GM18502 (cell line): ENCODE measurements around the gene NBPF8.
"Not testable (repeated sequence)": the region's sequence is repeated elsewhere in the genome, so short reads cannot be mapped to it uniquely, and the experiment has no call there.

Experiments used
- ATAC-seq: cut with Tn5 transposase; IDR thresholded peaks from one replicate; pipeline ENCODE4 v1.9.1; 2021; ENCODE audit warnings: mild to moderate bottlenecking; ENCODE audit not compliant: unreplicated experiment, poor library complexity

The NBPF8 gene

DNA sequence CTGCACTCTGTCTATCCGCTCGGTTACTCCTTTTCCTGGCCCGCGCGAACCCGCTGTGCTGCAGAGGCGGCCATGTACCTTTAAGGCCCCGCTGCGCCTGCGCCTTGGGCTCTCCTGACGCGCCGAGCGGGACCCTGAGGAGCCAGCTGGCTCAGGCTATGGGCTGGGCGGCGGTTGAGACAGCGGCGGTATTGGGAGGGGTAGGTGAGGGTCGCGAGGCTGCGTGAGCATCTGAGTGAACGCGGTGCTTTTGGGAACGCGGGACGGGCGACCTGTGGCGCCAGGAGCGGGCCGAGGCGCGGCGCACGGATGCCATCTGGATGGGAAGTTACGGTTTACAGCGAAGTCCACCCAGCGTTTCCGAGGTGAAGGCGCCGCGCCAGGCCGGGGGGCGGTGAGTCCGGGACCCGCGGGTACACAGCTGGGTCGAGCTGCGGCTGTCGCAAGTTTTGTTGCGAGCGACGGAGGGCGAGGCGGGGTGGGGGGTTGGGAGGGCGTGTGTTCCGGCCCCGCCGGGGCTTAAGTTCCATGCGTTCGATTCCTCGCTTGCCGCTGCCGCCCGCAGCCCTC, at the start of gene NBPF8:
Gene NBPF8 (plus strand): TSS at position 125 of the 570 bp plus-strand sequence. CDS start 21,488 bp downstream, outside the sequence.
- peak; percentile 99 for ATAC-seq

GRCh38 chr1:120367709-120368108, 47.1 kb upstream of the NBPF8 start:
- not testable (repeated sequence) for ATAC-seq

DNA sequence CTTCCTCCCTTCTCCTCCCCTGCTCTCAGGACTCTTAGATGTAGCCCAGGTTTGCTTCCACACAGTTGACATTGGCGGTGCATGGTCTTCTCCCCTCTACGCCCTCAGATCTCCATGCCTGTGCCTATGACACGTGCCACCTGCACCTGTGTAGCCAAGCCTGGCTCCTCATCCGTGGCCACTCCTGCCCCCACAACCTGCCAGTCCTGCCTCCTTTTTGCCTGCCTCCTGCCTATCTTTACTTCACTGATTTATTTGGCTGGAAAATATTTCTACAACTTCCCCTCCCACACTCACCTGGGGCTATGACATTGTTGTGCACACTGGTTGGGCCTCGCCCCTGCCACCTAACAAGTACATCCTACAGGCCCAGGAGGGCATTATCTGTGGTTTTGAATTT, 28.2 kb upstream of the NBPF8 start:
- not testable (repeated sequence) for ATAC-seq

DNA sequence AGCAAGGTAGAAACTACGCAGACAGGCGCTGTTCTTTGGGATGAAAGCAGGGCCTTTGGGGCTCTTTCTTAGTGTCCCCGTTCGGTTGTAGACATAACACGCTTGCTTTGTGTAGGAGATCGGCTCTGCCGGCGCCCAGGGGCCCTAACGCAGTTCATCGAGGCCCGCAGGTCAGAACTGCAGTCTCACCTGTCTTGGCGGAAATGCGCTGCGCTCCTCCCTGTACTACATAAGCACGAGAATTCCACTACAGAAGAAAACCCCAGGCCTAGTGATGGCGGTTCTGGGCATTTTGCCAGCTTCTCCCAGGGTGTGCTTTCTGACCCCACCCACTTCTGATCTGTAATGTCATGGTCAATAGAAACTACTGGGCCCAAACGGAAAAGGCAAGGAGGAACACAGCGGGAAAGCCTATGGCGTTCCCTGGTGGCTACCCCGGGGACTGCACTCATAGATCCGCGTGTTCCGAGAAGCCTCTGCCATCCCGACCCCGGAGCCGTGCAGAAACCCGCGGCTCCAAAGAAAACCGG, 26.2 kb upstream of the NBPF8 start:
- ATAC-seq: not testable (repeated sequence)

DNA sequence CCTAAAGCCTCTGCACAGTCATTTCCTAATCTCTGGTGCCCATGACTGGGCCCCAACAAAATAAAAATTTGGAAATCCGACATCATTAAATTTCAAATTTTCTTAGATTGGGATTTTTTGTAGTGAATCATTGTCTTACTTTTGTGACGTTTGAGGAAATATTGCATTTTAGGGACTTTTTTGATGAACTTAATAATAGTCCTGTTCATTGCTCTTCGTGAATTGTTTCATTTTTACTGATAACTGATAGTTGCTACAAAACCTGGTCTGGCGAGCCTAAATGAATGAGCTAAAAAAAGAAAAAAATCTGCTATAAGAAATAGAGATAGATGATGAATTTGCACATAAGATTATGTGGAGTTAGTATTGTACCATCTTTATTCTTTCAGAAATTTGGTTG, 23.5 kb upstream of the NBPF8 start:
- ATAC-seq: not testable (repeated sequence)

DNA sequence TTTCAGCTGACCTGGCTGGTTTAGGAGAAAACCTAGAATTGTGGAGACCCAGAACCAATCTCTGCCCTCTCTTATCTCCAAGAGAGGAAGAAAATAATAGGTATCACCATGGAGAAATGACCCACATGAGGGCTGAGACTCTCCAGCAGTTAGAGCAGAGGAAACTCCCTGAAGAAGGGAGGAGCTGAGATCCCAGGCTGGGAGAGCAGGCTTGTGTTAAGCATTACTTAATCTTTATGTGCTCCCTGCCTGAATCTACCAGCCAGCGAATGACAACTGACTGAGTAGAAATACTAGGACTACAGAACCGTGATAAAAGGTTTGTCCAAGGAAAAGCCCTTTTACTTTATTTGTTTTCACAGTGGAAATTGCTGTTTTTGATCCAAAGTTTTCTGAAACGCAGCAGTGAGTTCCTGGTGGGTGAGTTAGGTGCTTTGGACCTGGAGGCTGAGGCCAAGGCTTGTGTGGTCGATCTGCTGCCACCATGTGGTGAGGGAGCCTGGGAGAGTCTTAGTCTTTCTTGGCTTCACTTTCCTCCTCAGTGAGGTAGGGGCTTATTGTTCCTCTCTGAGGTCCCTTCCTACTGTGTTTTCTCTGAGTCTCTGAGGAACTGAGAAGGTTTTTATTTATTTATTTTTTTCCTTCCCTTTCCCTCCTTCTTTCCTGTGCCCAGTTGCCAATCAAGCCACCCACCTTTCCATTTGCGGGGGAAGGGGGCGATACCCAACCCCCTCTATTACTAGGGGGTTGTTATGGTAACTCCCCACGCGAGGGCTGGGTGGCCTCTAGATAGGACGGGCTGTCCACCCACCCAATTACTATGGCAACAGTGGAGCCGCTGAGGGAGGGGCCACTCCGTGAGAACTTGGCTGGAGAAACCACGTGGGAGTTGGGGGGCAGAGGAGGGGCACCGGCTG, 21.3 kb upstream of the NBPF8 start:
- not testable (repeated sequence) for ATAC-seq

DNA sequence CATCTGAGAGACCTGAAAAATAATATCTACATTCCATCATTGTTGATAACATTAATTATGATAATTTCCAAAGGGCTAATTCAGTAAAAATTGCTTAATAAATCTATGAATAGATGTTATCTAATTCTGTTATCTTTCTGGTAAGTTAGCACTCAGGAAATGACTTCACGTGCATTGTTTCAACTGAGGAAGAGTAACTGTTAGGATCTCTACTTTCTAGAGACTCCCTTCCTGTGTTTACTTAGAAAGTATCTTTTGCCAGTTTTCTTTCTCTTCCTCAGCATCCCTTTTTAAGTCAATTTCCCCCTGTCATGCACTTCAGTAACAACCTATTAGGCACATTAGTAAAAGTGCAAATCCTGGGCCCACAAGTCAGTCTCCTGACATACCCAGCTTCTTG, 9.5 kb upstream of the NBPF8 start:
- not testable (repeated sequence) for ATAC-seq

DNA sequence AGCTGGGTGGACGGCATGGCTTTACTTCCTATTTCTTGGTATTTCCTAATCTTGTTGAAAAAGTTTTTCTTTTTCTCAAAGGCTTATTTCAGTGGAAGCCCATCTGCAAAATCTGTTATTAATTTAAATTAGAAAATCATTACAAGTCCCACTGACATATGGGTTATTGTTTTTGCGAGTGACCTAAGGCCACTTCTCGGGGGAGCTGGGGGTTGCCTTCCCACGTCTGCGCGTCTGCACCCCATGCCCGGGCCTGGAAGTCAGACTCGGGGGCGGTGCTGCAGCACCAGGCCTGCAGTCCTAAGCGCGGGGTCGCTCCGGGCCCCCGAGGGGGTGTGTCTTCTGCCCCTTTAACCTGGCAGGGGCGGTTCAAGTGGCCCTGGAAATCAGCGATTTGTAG, 384 bp upstream of the NBPF8 start:
- ATAC-seq: peak; percentile 23

GRCh38 chr1:120415492-120415961, 692 bp downstream of the NBPF8 start:
- ATAC-seq: peak; percentile 41

DNA sequence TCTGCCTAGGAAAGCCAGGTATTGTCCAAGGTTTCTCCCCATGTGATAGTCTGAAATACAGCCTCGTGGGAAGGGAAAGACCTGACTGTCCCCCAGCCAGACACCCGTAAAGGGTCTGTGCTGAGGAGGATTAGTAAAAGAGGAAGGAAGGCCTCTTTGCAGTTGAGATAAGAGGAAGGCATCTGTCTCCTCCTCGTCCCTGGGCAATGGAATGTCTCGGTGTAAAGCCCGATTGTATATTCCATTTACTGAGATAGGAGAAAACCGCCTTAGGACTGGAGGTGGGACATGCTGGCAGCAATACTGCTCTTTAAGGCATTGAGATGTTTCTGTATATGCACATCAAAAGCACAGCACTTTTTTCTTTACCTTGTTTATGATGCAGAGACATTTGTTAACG, 10.2 kb downstream of the NBPF8 start:
- not testable (repeated sequence) for ATAC-seq

- ATAC-seq: not testable (repeated sequence)
Measured at GRCh38 chr1:120431626-120432025, 16.8 kb downstream of the NBPF8 start.

- ATAC-seq: not testable (repeated sequence)
Measured at GRCh38 chr1:120433831-120434230, 19.0 kb downstream of the NBPF8 start.

DNA sequence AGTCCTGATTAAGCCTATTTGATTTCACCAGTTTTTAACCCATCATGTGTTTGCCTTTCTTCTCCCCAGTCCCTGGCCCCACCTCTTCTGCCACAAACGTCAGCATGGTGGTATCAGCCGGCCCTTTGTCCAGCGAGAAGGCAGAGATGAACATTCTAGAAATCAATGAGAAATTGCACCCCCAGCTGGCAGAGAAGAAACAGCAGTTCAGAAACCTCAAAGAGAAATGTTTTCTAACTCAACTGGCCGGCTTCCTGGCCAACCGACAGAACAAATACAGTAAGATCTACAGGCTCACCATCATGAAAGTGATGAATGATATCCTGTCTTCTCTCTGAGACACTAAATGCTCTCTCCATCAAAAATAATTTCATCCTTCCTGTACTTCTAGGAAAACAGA, 34.3 kb downstream of the NBPF8 start:
- not testable (repeated sequence) for ATAC-seq
